DOHH2 (cell line): Measurements from ENCODE around the gene TMEM92.

Source experiments
- H3F3A ChIP-seq: fragments of 200-600 bp; sonication (generic), shearing (Covaris generic); 2 replicates; pipeline ENCODE4 v1.6.0; 2016; ENCODE audit warnings: antibody characterized with exemption, mild to moderate bottlenecking; ENCODE audit not compliant: control insufficient read depth, insufficient read depth
- H3K27ac ChIP-seq: fragments of 200-600 bp; sonication (generic); 2 replicates; pipeline ENCODE4 v1.5.1; 2014; ENCODE audit warnings: low read depth, mild to moderate bottlenecking, low read length, moderate library complexity
- H3K27me3 ChIP-seq: fragments of 200-600 bp; sonication (generic); 2 replicates; pipeline ENCODE4 v1.6.1; 2014; ENCODE audit warnings: mild to moderate bottlenecking, low read length, mixed read lengths; ENCODE audit not compliant: control insufficient read depth
- H3K36me3 ChIP-seq: fragments of 200-600 bp; sonication (generic); 2 replicates; pipeline ENCODE4 v1.6.1; 2014; ENCODE audit warnings: mild to moderate bottlenecking, low read length, moderate library complexity, mixed read lengths; ENCODE audit not compliant: control insufficient read depth
- H3K4me1 ChIP-seq: fragments of 200-600 bp; sonication (generic); 2 replicates; pipeline ENCODE4 v1.6.1; 2014; ENCODE audit warnings: mild to moderate bottlenecking, low read length, mixed read lengths; ENCODE audit not compliant: control insufficient read depth
- H3K4me2 ChIP-seq: fragments of 200-600 bp; sonication (generic); 2 replicates; pipeline ENCODE4 v1.6.0; 2014; ENCODE audit warnings: mild to moderate bottlenecking, low read length, moderate library complexity
- H3K4me3 ChIP-seq: fragments of 200-600 bp; sonication (generic); 2 replicates; pipeline ENCODE4 v1.5.1; 2014; ENCODE audit warnings: mild to moderate bottlenecking, low read length, mixed read lengths
- H3K79me2 ChIP-seq: fragments of 200-600 bp; sonication (generic); 2 replicates; pipeline ENCODE4 v1.6.1; 2014; ENCODE audit warnings: mild to moderate bottlenecking, low read length, mixed read lengths; ENCODE audit not compliant: control insufficient read depth
- H3K9me2 ChIP-seq: fragments of 200-600 bp; sonication (generic); replicated peaks from 2 replicates; pipeline ENCODE4 v1.6.1; 2014; ENCODE audit warnings: mild to moderate bottlenecking, low read length, mixed read lengths; ENCODE audit not compliant: control insufficient read depth
- H3K9me3 ChIP-seq: fragments of 200-600 bp; sonication (generic); 2 replicates; pipeline ENCODE4 v1.6.1; 2014; ENCODE audit warnings: antibody characterized with exemption, low read length, mixed read lengths; ENCODE audit not compliant: control insufficient read depth, insufficient read depth
- H4K20me1 ChIP-seq: fragments of 200-600 bp; sonication (generic); 2 replicates; pipeline ENCODE4 v1.6.0; 2014; ENCODE audit warnings: low read depth, mild to moderate bottlenecking, antibody characterized with exemption, low read length, moderate library complexity; ENCODE audit not compliant: control insufficient read depth, insufficient read depth
- CTCF ChIP-seq: fragments of 200-600 bp; sonication (generic); IDR thresholded peaks from one replicate; pipeline ENCODE4 v1.5.1; 2014; ENCODE audit warnings: antibody characterized with exemption, mild to moderate bottlenecking, low read depth, low read length; ENCODE audit not compliant: poor library complexity, severe bottlenecking
- EZH2phosphoT487 ChIP-seq: fragments of 200-600 bp; sonication (generic); IDR thresholded peaks from 2 replicates; pipeline ENCODE4 v1.6.1; 2017; ENCODE audit warnings: borderline replicate concordance, mild to moderate bottlenecking, antibody characterized with exemption, low read length, moderate library complexity, mixed read lengths

TMEM92 gene

GRCh38 chr17:50292465-50292864 lies 18.2 kb downstream of the TMEM92 start:
- H3K36me3 ChIP-seq, result no peaks in the 10 kb centered on the region
- no peak overlapping the region for H3K4me3 ChIP-seq
- no peaks in the 10 kb centered on the region for H3F3A ChIP-seq
- H3K79me2 ChIP-seq, result no peaks in the 10 kb centered on the region
- H3K4me2 ChIP-seq, result no peak overlapping the region
- H3K27ac ChIP-seq, result no peak overlapping the region
- peaks cover 40% of the 10 kb centered on the region for H3K27me3 ChIP-seq
- no peaks in the 10 kb centered on the region for H3K9me2 ChIP-seq
- H4K20me1 ChIP-seq, result no peaks in the 10 kb centered on the region
- no peaks in the 10 kb centered on the region for H3K9me3 ChIP-seq
- TF ChIP-seq CTCF (no peak), EZH2phosphoT487 (no peak)
- no peaks in the 10 kb centered on the region for H3K4me1 ChIP-seq

GRCh38 chr17:50295021-50295420 lies 20.8 kb downstream of the TMEM92 start:
- TF ChIP-seq CTCF (no peak), EZH2phosphoT487 (no peak)
- Histone ChIP-seq H3K27ac (no peak overlapping the region), H3K36me3 (no peaks in the 10 kb centered on the region), H4K20me1 (no peaks in the 10 kb centered on the region), H3K9me3 (no peaks in the 10 kb centered on the region), H3K4me1 (no peaks in the 10 kb centered on the region), H3K79me2 (no peaks in the 10 kb centered on the region), H3K4me2 (no peak overlapping the region), H3K27me3 (peaks cover 24% of the 10 kb centered on the region), H3K9me2 (no peaks in the 10 kb centered on the region), H3K4me3 (no peak overlapping the region), H3F3A (no peaks in the 10 kb centered on the region)

GRCh38 chr17:50297407-50297865 lies 23.2 kb downstream of the TMEM92 start:
- Histone ChIP-seq H4K20me1 (no peaks in the 10 kb centered on the region), H3K27me3 (peaks cover 11% of the 10 kb centered on the region), H3K27ac (no peak overlapping the region), H3K79me2 (no peaks in the 10 kb centered on the region), H3K4me2 (no peak overlapping the region), H3K36me3 (no peaks in the 10 kb centered on the region), H3F3A (no peaks in the 10 kb centered on the region), H3K4me3 (no peak overlapping the region), H3K9me2 (no peaks in the 10 kb centered on the region), H3K4me1 (no peaks in the 10 kb centered on the region), H3K9me3 (no peaks in the 10 kb centered on the region)
- TF ChIP-seq EZH2phosphoT487 (no peak), CTCF (peak; percentile 74)
